Activated CD4-positive, alpha-beta memory T cell treated with anti-CD3 and anti-CD28 coated beads, Interleukin-2, amount 10 ng/mL, durations not matched to agents 7 days and 5 days (primary cell): ENCODE measurements around the gene LCA5. TPM values are rescaled to one million over a fixed set of nuclear protein-coding genes. Genes with fewer than 3 reads are reported as not detected.
A peak's percentile ranks its signal among the peaks of the same experiment; 100 is the strongest.
"Not testable (repeated sequence)": the region's sequence is repeated elsewhere in the genome, so short reads cannot be mapped to it uniquely, and the experiment has no call there.

ENCODE experiments used
- CTCF ChIA-PET: fragments of 350-600 bp; sonication (Branson Sonifier 250); formaldehyde crosslinking; loops from one replicate; lab custom pipeline; 2021; ENCODE audit warnings: antibody characterized with exemption, inconsistent platforms; lab: Charles Lee
- POLR2A ChIA-PET: fragments of 350-600 bp; sonication (Branson Sonifier 250); formaldehyde crosslinking; loops from one replicate; lab custom pipeline; 2021; ENCODE audit warnings: antibody characterized with exemption; lab: Charles Lee
- DNase-seq: peaks from one replicate; pipeline ENCODE4 v3.0.0-alpha.2; 2020
- H3K27ac Mint-ChIP-seq: one replicate; pipeline ENCODE4 v1.8.0; 2021; ENCODE audit warnings: mild to moderate bottlenecking, mixed read lengths
- H3K27me3 Mint-ChIP-seq: one replicate; pipeline ENCODE4 v1.8.0; 2021; ENCODE audit warnings: mixed read lengths
- H3K36me3 Mint-ChIP-seq: one replicate; pipeline ENCODE4 v1.8.0; 2021; ENCODE audit warnings: low read depth, mixed read lengths
- H3K4me1 Mint-ChIP-seq: one replicate; pipeline ENCODE4 v1.8.0; 2021; ENCODE audit warnings: mixed read lengths
- H3K4me3 Mint-ChIP-seq: one replicate; pipeline ENCODE4 v1.8.0; 2021; ENCODE audit warnings: mild to moderate bottlenecking, mixed read lengths
- H3K9me3 Mint-ChIP-seq: one replicate; pipeline ENCODE4 v1.8.0; 2021; ENCODE audit warnings: mixed read lengths
- total RNA-seq, 2 experiments: library from RNA; stranded (reverse); gene quantifications; one replicate each; pipeline ENCODE4 v1.2.3, GENCODE V29; 2021

The LCA5 gene
- total RNA-seq = under 1 TPM; 0.10 to 0.15 TPM

DNA sequence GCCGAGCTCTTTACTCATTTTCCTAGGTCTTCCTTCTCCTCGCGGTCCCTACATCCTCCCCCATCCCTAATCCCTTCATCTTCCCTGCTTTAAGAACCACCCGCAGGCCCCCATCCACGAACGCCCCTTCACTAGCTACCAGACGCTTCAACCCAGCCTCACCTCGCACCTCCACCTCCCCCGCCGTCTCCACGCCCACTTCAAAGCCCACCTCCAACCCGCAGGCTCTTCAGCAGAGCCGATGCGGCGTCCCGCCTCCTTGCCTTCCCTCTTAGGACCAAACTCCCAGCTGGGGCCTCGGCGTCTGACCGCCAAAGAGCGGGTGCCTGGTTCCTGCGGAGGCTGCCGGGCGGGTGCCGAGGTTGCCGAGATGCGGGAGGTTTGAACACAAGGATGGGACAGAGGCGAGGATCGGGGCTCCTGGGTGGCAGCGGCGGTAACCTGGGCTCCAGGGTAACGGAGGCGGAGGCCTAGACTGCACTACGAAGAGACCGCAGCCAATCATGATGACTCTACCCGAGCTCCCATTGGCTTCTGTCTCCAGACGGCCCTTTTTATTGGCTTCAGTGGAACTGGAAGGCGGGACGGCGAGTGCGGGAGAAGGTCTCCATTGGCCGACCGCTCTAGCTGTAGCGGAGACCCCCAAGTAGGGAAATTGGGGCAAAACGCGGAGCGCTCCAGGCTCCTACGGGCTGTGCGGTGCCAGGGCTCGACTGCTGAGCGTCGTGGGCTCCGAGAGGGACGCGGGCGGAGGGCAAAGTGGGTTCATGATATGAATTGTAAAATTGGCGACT, at the start of gene LCA5:
LCA5 (minus strand) TSS at position 477 of the 794 bp plus-strand sequence. CDS start 18,536 bp downstream, outside the sequence.
- H3K36me3 Mint-ChIP-seq = no peaks in the 10 kb centered on the region

DNA sequence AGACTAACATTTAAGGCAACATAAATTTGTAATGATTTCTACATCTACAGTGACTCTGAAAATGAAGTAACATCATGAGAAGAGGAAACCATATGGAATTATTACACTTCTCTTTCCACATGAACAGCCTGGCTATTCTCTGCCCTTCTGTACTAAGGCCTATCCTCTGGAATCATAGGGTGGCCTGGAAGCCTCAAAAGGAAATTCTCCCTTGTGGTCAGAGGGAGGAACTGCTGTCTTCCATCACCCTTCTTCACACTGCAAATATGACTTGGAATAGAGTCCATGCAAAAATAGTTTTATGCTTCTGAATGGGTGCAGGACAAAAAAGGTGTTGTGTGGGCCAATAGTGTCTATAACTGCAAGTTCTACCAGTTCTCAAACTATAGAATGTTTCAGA, 49.3 kb upstream of the LCA5 start:
- Mint-ChIP-seq H3K4me1 (no peaks in the 10 kb centered on the region), H3K9me3 (peaks cover 6% of the 10 kb centered on the region), H3K36me3 (no peaks in the 10 kb centered on the region), H3K27ac (no peak overlapping the region), H3K27me3 (no peaks in the 10 kb centered on the region), H3K4me3 (no peak overlapping the region)
- ChIA-PET CTCF (interaction anchor here (0.6 kb wide), 1 partner anchor 25 kb away, joined by 3 read pairs; no protein-coding TSS in a partner anchor), POLR2A (no interaction called here)
- no peak for DNase-seq

More for the DNA sequence above, at the start of gene LCA5:
- Mint-ChIP-seq H3K9me3 (no peaks in the 10 kb centered on the region), H3K27me3 (peaks cover 16% of the 10 kb centered on the region), H3K4me1 (no peaks in the 10 kb centered on the region), H3K27ac (no peak within 1 kb of the TSS), H3K4me3 (no peak within 1 kb of the TSS)
- CTCF ChIA-PET = interaction anchor here (0.7 to 0.9 kb wide), 2 partner anchors 9 to 177 kb away, joined by 3 read pairs; no protein-coding TSS in a partner anchor
- POLR2A ChIA-PET = interaction anchor here (1.0 to 1.6 kb wide), 2 partner anchors 8 to 459 kb away, joined by 3 to 6 read pairs; partner anchors contain the start of gene PHIP
- DNase-seq = peak; percentile 80

DNA sequence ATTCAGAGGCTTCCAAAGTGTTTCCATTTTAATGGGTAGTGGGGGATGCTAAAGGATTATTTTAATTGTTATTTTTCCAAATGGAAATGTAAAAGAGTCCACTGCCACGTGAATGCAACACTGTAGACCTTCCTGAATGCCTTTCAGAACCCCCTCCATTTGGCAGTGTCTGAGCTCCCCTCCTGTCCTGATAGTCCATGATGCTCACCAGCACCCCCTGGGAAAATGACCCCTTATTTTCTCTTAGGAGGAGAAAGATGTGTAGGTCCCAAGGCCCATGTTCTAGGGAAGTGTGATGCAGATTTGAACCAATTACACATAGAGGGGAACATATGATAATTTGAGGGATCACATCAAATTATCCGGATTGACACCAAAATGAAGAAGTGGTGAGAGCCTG, 47.1 kb upstream of the LCA5 start:
- Mint-ChIP-seq H3K4me1 (no peaks in the 10 kb centered on the region), H3K9me3 (peaks cover 9% of the 10 kb centered on the region), H3K36me3 (no peaks in the 10 kb centered on the region), H3K27me3 (no peaks in the 10 kb centered on the region), H3K27ac (no peak overlapping the region), H3K4me3 (no peak overlapping the region)
- no peak for DNase-seq
- ChIA-PET POLR2A (no interaction called here), CTCF (no interaction called here)

DNA sequence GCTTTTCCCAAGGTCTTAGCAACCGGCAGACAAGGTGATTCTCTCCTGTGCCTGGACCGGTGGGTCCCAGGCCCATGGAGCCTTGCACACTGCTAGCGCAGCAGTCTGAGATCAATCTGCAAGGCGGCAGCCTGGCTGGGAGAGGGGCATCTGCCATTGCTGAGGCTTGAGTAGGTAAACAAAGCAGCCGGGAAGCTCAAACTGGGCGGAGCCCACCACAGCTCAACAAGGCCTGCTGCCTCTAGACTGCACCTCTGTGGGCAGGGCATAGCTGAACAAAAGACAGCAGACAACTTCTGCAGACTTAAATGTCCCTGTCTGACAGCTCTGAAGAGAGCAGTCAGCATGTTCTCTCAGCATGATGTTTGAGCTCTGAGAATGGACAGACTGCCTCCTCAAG, 40.7 kb upstream of the LCA5 start:
- CTCF ChIA-PET, H3K27me3 Mint-ChIP-seq, H3K4me3 Mint-ChIP-seq, H3K27ac Mint-ChIP-seq, DNase-seq, H3K9me3 Mint-ChIP-seq, POLR2A ChIA-PET, H3K4me1 Mint-ChIP-seq, H3K36me3 Mint-ChIP-seq: not testable (repeated sequence)

DNA sequence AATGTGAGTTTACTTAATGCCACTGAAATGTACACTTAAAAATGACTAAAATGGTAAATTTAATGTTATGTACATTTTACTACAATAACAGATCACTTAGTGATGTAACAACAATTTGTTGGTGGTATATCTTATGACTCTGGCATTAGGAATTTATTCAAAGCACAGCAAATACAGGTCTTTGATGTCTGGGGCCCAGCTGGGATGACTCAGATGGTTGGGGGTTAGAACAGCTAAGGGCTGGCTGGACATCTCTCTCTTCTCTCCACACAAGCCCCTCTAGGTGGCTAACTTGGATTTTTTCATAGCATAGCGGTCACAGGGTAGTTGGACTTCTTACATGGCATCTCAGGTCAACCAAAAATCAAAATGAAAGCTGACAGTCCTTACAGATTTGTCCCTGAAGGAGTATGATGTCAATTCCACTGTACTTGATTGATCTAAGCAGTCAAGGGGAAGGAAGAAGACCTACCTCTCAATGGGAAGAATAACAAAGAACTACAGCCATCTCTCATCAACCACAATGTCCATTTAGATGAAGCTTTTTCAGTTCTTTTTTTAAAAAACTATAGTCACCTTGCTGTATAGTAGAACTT, 37.5 kb upstream of the LCA5 start:
- DNase-seq = no peak
- no peaks in the 10 kb centered on the region for H3K36me3 Mint-ChIP-seq
- ChIA-PET CTCF (interaction anchor here (1.0 kb wide), 1 partner anchor 97 kb away, joined by 3 read pairs; no protein-coding TSS in a partner anchor), POLR2A (no interaction called here)
- H3K4me3 Mint-ChIP-seq = no peak overlapping the region
- no peaks in the 10 kb centered on the region for H3K9me3 Mint-ChIP-seq
- H3K27ac Mint-ChIP-seq = no peak overlapping the region
- H3K4me1 Mint-ChIP-seq = no peaks in the 10 kb centered on the region
- H3K27me3 Mint-ChIP-seq = no peaks in the 10 kb centered on the region

DNA sequence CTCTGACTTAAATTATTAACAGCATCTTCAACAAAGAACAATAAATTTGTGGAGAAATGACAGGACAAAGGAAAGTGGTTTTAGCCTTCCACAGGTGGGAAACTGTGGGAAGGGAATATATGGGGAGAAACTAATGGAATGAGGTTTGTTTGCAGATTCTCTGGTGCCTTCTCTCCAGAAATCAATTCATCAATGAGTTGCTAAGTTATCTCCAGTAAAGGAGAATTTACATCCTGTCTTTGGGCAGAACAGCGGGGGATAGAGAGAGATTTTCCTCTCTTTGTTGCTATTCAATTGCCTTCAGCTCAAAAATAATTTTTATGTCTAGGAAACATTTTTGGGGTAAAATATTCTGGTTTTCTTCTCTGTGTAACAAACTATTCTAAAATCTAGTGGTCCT, 36.9 kb upstream of the LCA5 start:
- no peak overlapping the region for H3K4me3 Mint-ChIP-seq
- ChIA-PET POLR2A (no interaction called here), CTCF (interaction anchor here (1.0 kb wide), 1 partner anchor 98 kb away, joined by 3 read pairs; no protein-coding TSS in a partner anchor)
- no peaks in the 10 kb centered on the region for H3K27me3 Mint-ChIP-seq
- DNase-seq = no peak
- H3K36me3 Mint-ChIP-seq = no peaks in the 10 kb centered on the region
- H3K4me1 Mint-ChIP-seq = no peaks in the 10 kb centered on the region
- no peak overlapping the region for H3K27ac Mint-ChIP-seq
- no peaks in the 10 kb centered on the region for H3K9me3 Mint-ChIP-seq

DNA sequence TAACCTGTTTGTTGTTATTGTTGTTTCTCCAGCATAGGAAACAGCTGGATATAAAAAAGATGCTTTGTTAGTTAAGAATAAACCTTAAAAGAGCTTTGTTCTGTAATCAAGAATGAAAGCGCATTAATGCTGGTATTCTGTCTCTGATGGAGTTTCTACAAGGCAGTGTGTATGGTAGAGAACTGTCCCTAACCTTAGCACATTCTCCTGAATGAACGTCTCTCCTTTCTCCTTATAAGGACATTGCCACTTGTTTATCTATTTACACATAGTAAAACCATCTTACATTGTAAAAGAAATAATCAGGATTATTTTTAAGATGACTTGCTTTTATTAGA, 33.8 kb upstream of the LCA5 start:
- H3K36me3 Mint-ChIP-seq = no peaks in the 10 kb centered on the region
- H3K4me1 Mint-ChIP-seq = no peaks in the 10 kb centered on the region
- H3K9me3 Mint-ChIP-seq = no peaks in the 10 kb centered on the region
- CTCF ChIA-PET = interaction anchor here (0.6 to 2.0 kb wide), 8 partner anchors 30 to 359 kb away, joined by 3 to 11 read pairs (median 4); no protein-coding TSS in a partner anchor
- H3K4me3 Mint-ChIP-seq = no peak overlapping the region
- no peak overlapping the region for H3K27ac Mint-ChIP-seq
- DNase-seq = no peak
- POLR2A ChIA-PET = no interaction called here
- H3K27me3 Mint-ChIP-seq = no peaks in the 10 kb centered on the region

DNA sequence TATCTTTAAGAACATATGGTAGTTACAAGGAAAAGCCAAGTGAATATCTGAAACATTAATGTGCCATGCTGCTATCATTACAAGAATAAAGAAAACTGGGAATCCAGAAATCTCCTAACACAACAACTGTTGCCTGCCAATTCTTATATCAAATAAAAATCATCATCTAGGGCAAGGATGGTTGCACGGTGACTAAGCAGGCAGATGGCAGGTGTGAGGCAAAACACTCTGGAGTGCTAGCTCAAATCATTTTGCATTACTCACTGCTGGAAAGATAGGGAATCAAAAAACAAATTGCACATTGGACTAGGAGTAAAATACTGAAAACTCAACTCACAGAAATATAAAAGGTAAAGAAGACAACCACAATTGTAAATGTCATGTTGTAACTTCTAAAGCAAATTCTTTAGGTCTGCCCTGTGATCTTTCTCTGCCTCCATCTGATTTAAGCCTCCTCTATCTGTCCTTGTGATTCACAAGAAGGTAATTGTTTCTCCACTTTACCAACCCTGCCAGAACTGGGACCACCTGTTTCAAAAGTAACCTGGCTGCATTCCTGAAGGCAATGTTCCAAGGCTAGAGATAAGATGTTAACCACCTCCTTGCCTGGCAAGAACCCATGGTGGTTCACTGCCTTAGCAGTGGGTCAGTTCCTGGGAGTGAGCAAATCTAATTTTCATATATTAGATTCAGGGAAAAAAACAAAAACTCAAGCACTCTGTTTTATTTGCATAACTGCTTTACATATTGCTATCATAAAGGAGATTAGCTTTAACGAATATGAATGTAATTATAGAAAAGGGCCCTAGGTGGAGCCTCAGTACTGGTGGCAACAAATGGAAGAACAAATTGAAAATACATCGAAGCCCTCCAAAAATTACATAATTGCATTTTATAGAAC, 33.1 kb upstream of the LCA5 start:
- no peak overlapping the region for H3K27ac Mint-ChIP-seq
- H3K27me3 Mint-ChIP-seq = no peaks in the 10 kb centered on the region
- DNase-seq = no peak
- ChIA-PET POLR2A (no interaction called here), CTCF (interaction anchor here (0.6 to 2.0 kb wide), 8 partner anchors 30 to 359 kb away, joined by 3 to 11 read pairs (median 4); no protein-coding TSS in a partner anchor)
- no peak overlapping the region for H3K4me3 Mint-ChIP-seq
- H3K36me3 Mint-ChIP-seq = no peaks in the 10 kb centered on the region
- no peaks in the 10 kb centered on the region for H3K4me1 Mint-ChIP-seq
- no peaks in the 10 kb centered on the region for H3K9me3 Mint-ChIP-seq

DNA sequence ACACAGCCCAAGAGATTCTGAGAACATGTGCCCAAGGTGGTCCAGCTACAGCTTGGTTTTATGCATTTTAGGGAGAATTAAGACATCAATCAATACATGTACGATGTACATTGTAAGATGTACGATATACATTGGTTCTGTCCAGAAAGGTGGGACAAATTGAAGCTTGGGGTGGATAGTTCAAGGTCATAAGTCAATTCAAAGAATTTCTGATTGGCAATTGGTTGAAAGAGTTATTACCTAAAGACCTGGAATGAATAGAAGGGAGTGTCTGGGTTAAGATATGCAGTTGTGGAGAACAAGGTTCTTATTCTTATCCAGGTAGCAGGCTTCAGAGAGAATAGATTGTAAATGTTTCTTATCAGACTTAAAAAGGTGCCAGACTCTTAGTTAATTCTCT, 31.8 kb upstream of the LCA5 start:
- DNase-seq = no peak
- H3K36me3 Mint-ChIP-seq = no peaks in the 10 kb centered on the region
- H3K9me3 Mint-ChIP-seq = no peaks in the 10 kb centered on the region
- no peaks in the 10 kb centered on the region for H3K4me1 Mint-ChIP-seq
- H3K27me3 Mint-ChIP-seq = no peaks in the 10 kb centered on the region
- H3K4me3 Mint-ChIP-seq = no peak overlapping the region
- ChIA-PET CTCF (interaction anchor here (1.3 kb wide), 1 partner anchor 103 kb away, joined by 4 read pairs; no protein-coding TSS in a partner anchor), POLR2A (no interaction called here)
- H3K27ac Mint-ChIP-seq = no peak overlapping the region

DNA sequence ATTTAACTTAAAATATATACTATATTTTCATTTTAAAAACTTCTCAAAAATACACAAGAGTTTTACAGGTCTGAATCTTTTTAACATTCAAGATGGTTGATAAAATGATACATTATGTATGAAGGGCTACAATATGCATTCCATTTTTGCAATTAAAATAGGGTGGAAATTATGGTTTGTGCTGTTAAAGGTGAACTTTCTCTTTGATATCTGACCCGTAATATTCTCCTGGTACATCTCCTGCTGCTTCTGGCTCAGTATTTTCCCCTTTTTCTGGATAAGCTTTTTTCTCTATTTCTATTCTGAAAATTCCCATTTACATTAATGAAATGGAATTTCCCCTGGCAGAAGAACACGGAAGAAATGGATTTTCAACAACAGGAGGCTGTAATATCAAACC, 27.4 kb upstream of the LCA5 start:
- H3K36me3 Mint-ChIP-seq = no peaks in the 10 kb centered on the region
- H3K27me3 Mint-ChIP-seq = no peaks in the 10 kb centered on the region

DNA sequence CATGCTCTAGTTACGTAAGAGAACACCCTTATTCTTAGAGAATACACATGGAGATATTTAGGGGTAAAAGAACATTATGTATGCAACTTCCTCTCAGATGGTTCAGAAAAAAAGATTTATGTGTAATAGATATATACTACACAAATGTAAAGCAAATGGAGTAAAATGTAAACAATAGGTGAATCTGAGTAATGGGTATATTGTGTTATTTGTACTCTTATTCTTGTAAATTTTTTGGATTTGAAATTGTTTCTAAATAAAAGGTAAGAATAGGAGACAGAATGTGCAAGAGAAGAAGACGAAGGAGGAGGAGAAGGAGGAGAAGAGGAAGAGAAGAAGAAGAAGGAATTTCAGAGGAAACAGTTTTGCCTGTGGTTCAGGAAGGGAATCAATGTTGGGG, 22.5 kb upstream of the LCA5 start:
- H3K27me3 Mint-ChIP-seq = no peaks in the 10 kb centered on the region
- H3K36me3 Mint-ChIP-seq = no peaks in the 10 kb centered on the region
- H3K27ac Mint-ChIP-seq = no peak overlapping the region
- no peak for DNase-seq
- H3K4me1 Mint-ChIP-seq = no peaks in the 10 kb centered on the region
- POLR2A ChIA-PET = no interaction called here
- H3K4me3 Mint-ChIP-seq = no peak overlapping the region
- no peaks in the 10 kb centered on the region for H3K9me3 Mint-ChIP-seq
- CTCF ChIA-PET = no interaction called here

More for the DNA sequence above, 27.4 kb upstream of the LCA5 start:
- Mint-ChIP-seq H3K9me3 (no peaks in the 10 kb centered on the region), H3K27ac (no peak overlapping the region), H3K4me1 (no peaks in the 10 kb centered on the region), H3K4me3 (no peak overlapping the region)
- POLR2A ChIA-PET = no interaction called here
- no peak for DNase-seq
- CTCF ChIA-PET = no interaction called here

DNA sequence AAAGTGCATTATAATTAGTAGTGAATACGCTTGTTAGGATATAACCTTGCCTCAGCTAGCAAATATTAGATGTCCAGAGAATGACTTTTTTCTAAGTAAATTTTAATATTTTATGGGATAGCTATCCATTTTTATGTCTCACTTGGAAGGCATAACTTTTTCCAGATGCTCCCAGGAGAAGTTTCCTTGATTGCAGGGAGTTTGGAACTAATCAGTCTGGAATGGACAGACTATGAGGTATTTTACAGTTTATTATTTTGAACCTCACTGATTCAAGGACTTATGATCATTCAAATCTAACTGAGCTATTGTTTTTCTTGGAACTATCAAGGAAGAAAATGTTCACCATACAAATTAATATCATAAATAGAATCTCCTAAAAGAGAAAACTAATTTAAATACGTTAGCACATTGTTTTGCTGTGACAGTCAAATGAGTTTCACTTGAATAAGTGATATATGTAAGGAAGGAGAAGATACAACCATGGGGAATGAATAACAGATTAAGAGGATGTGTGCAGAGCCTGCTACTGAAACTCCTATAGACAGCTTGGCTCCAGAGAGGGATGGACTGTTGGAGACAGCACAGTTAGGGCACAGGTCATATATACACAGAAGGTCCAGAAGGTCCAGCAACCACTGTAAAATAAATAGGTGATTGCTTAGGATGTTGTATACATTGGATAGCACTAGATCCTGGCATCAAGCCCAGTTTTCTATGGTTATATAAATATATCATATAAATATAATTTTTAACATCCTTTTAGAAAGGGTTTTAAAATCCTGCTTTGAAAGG, 20.6 kb upstream of the LCA5 start:
- CTCF ChIA-PET = no interaction called here
- Mint-ChIP-seq H3K4me1 (no peaks in the 10 kb centered on the region), H3K27ac (no peak overlapping the region), H3K36me3 (no peaks in the 10 kb centered on the region), H3K9me3 (no peaks in the 10 kb centered on the region), H3K4me3 (no peak overlapping the region), H3K27me3 (no peaks in the 10 kb centered on the region)
- POLR2A ChIA-PET = no interaction called here
- DNase-seq = no peak
